ENCODE results near the gene TBX5.

TBX5 gene

GRCh38 chr12:114415525-114415868 lies 9.6 kb upstream of the TBX5 start:
- TF ChIP-seq CTCF (IDR thresholded peaks at IDR 0.05; ENCODE audit: extremely low read depth, insufficient read depth, missing control alignments) = no peak
- DNase-seq (ENCODE audit: low spot score) = peak; percentile 18
- in situ Hi-C loops (cut with MboI; ENCODE audit: low pct_unique_long_range_greater_than_20kb, low sequenced_read_pairs, unreplicated experiment) = loop anchor here (25.0 kb wide), 2 partner anchors 272 to 953 kb away; partner anchors contain the start of genes LHX5 and TBX3

- in situ Hi-C loops (cut with MboI; ENCODE audit: low pct_unique_long_range_greater_than_20kb, low sequenced_read_pairs, unreplicated experiment) = loop anchor here (25.0 kb wide), 2 partner anchors 272 to 953 kb away; partner anchors contain the start of genes LHX5 and TBX3
- no peak for TF ChIP-seq CTCF (IDR thresholded peaks at IDR 0.05; ENCODE audit: extremely low read depth, insufficient read depth, missing control alignments)
- DNase-seq (ENCODE audit: low spot score) = peak; percentile 14
Observed at GRCh38 chr12:114414866-114415524, 9.1 kb upstream of the TBX5 start.

- peak; percentile 14 for DNase-seq (ENCODE audit: low spot score)
- in situ Hi-C loops (cut with MboI; ENCODE audit: low pct_unique_long_range_greater_than_20kb, low sequenced_read_pairs, unreplicated experiment) = loop anchor here (25.0 kb wide), 2 partner anchors 273 to 952 kb away; partner anchors contain the start of genes LHX5 and TBX3
- TF ChIP-seq CTCF (IDR thresholded peaks at IDR 0.05; ENCODE audit: extremely low read depth, insufficient read depth, missing control alignments) = no peak
Observed at GRCh38 chr12:114414031-114414865, 8.3 kb upstream of the TBX5 start.

GRCh38 chr12:114412825-114413749 lies 7.1 kb upstream of the TBX5 start:
- DNase-seq (ENCODE audit: low spot score) = peak; percentile 15
- TF ChIP-seq CTCF (IDR thresholded peaks at IDR 0.05; ENCODE audit: extremely low read depth, insufficient read depth, missing control alignments) = no peak
- in situ Hi-C loops (cut with MboI; ENCODE audit: low pct_unique_long_range_greater_than_20kb, low sequenced_read_pairs, unreplicated experiment) = loop anchor here (25.0 kb wide), 2 partner anchors 274 to 951 kb away; partner anchors contain the start of genes LHX5 and TBX3

GRCh38 chr12:114412307-114412706 lies 6.4 kb upstream of the TBX5 start:
- TF ChIP-seq CTCF (IDR thresholded peaks at IDR 0.05; ENCODE audit: extremely low read depth, insufficient read depth, missing control alignments) = no peak
- in situ Hi-C loops (cut with MboI; ENCODE audit: low pct_unique_long_range_greater_than_20kb, low sequenced_read_pairs, unreplicated experiment) = loop anchor here (25.0 kb wide), 2 partner anchors 275 to 950 kb away; partner anchors contain the start of genes LHX5 and TBX3

More at GRCh38 chr12:114412307-114412706, 6.4 kb upstream of the TBX5 start:
- no peak for DNase-seq (ENCODE audit: low spot score)
